ENCODE data around the gene STPG3. TPM values are rescaled to one million over a fixed set of nuclear protein-coding genes. Genes with fewer than 3 reads are reported as not detected.
A peak's percentile ranks its signal among the peaks of the same experiment; 100 is the strongest.

The STPG3 gene
- total and polyA plus RNA-seq, 9 of the 15 experiments (the other 6 are each of a cell fraction or from before 2014, with no cell fraction given) = not detected

DNA sequence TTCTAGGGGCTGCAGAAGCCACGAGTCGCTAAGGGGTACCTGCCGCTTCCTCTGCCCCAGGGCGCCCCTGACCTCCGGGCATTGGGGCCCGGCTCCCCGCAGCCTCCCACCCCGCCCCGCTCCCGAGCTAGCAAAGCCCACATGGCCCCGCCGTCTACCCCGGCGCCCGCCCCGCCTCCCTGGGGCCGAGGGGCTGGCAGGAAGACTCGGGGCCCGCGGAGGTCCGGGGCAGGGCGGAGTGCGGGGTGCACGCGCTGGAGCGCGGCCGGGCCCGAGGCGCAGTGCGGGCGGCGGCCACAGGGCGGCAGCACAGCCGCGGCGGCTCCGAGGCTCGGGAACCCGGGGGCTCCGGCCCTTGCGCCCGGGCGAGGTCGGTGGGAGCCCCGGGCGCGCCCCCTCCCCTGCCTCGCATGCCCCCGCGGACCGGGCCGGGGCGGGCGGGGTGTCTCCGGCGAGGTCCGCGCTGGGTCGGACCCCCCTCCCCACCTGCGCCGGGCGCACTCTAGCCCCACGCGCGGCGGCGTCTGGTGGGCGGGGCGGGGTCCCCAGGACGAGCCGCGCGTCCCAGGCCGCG, 44.2 kb downstream of the STPG3 start (continued):
- peak in 2 of 3 experiments; percentile 36 to 69 for TF ChIP-seq YY1 (IDR thresholded peaks at IDR 0.05; ENCODE audit: borderline replicate concordance in 1 of 3, control insufficient read depth in 1 of 3, extremely low read depth in 1 of 3, insufficient read depth in 3 of 3, insufficient read length in 1 of 3, insufficient replicate concordance in 2 of 3, low read depth in 1 of 3, low read length in 2 of 3)
- peak in 1 of 2 experiments; percentile 75; a peak in 2 of 4 replicates for TF ChIP-seq MAZ (CRISPR knock-in tag; conservative IDR thresholded peaks at IDR 0.05 in 1 of 2, IDR thresholded peaks at IDR 0.05 in 1 of 2)
- TF ChIP-seq BHLHE40 (IDR thresholded peaks at IDR 0.05; ENCODE audit: low read length) = no peak
- TF ChIP-seq UBTF (IDR thresholded peaks at IDR 0.05; ENCODE audit: borderline replicate concordance in 1 of 2, low read depth in 2 of 2, low read length in 2 of 2) = peak in 1 of 2 experiments; percentile 33; a peak in 1 of 4 replicates
- no peak for TF ChIP-seq ZNF274 (IDR thresholded peaks at IDR 0.05; ENCODE audit: borderline replicate concordance, low read depth, low read length)
- TF ChIP-seq SRSF3 (IDR thresholded peaks at IDR 0.05; ENCODE audit: insufficient read depth, low read length) = no peak
- TF ChIP-seq ZNF124 (CRISPR knock-in tag; IDR thresholded peaks at IDR 0.05) = no peak
- no peak for TF ChIP-seq SMAD2 (IDR thresholded peaks at IDR 0.05; ENCODE audit: low read depth, low read length)
- no peak for TF ChIP-seq SPI1 (IDR thresholded peaks at IDR 0.05; ENCODE audit: borderline replicate concordance, low read depth, low read length)
- TF ChIP-seq, protein P1, sequence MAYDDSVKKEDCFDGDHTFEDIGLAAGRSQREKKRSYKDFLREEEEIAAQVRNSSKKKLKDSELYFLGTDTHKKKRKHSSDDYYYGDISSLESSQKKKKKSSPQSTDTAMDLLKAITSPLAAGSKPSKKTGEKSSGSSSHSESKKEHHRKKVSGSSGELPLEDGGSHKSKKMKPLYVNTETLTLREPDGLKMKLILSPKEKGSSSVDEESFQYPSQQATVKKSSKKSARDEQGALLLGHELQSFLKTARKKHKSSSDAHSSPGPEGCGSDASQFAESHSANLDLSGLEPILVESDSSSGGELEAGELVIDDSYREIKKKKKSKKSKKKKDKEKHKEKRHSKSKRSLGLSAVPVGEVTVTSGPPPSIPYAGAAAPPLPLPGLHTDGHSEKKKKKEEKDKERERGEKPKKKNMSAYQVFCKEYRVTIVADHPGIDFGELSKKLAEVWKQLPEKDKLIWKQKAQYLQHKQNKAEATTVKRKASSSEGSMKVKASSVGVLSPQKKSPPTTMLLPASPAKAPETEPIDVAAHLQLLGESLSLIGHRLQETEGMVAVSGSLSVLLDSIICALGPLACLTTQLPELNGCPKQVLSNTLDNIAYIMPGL (CRISPR knock-in tag; IDR thresholded peaks at IDR 0.05) = 0 out of 2 replicates have a peak, but pooled peaks have one; percentile 50
- TF ChIP-seq NEUROD1 (IDR thresholded peaks at IDR 0.05; ENCODE audit: borderline replicate concordance, low read depth, low read length, partially characterized antibody) = no peak
- TF ChIP-seq CAMTA2 (CRISPR knock-in tag; conservative IDR thresholded peaks at IDR 0.05) = no peak
- no peak for TF ChIP-seq GATAD2A (IDR thresholded peaks at IDR 0.05)
- no peak for TF ChIP-seq MAFK (IDR thresholded peaks at IDR 0.05; ENCODE audit: low read length)
- no peak for TF ChIP-seq ZKSCAN3 (CRISPR knock-in tag; IDR thresholded peaks at IDR 0.05)
- TF ChIP-seq, protein P2, sequence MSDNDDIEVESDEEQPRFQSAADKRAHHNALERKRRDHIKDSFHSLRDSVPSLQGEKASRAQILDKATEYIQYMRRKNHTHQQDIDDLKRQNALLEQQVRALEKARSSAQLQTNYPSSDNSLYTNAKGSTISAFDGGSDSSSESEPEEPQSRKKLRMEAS (CRISPR knock-in tag; IDR thresholded peaks at IDR 0.05) = peak; percentile 4; the same call in 1 of the 2 replicates
- TF ChIP-seq, protein P3, sequence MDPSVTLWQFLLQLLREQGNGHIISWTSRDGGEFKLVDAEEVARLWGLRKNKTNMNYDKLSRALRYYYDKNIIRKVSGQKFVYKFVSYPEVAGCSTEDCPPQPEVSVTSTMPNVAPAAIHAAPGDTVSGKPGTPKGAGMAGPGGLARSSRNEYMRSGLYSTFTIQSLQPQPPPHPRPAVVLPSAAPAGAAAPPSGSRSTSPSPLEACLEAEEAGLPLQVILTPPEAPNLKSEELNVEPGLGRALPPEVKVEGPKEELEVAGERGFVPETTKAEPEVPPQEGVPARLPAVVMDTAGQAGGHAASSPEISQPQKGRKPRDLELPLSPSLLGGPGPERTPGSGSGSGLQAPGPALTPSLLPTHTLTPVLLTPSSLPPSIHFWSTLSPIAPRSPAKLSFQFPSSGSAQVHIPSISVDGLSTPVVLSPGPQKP (CRISPR knock-in tag; IDR thresholded peaks at IDR 0.05) = no peak
- TF ChIP-seq E2F3 (CRISPR knock-in tag; IDR thresholded peaks at IDR 0.05) = no peak
- TF ChIP-seq ELF4 (CRISPR knock-in tag; IDR thresholded peaks at IDR 0.05) = no peak
- no peak for TF ChIP-seq NCOA1 (IDR thresholded peaks at IDR 0.05; ENCODE audit: low read depth)
- no peak for TF ChIP-seq RHOXF2B (CRISPR knock-in tag; conservative IDR thresholded peaks at IDR 0.05)
- TF ChIP-seq ZBTB7A (IDR thresholded peaks at IDR 0.05; ENCODE audit: borderline replicate concordance, control insufficient read depth, low read depth, low read length) = peak; percentile 99
- no peak for TF ChIP-seq HCFC1 (IDR thresholded peaks at IDR 0.05; ENCODE audit: low read depth, low read length)
- TF ChIP-seq ZFX (CRISPR knock-in tag; IDR thresholded peaks at IDR 0.05) = peak; percentile 26; the same call in 1 of the 2 replicates
